WTC11 (cell line): ENCODE results near the gene POLE4.

Source experiments
- MAX ChIP-seq: sonication (generic); formaldehyde crosslinking; IDR thresholded peaks from 2 replicates; pipeline ENCODE4 v1.8.0; 2022; ENCODE audit warnings: mild to moderate bottlenecking, missing genetic modification reagents
- NR1H2 ChIP-seq: sonication (generic); formaldehyde crosslinking; IDR thresholded peaks from 2 replicates; pipeline ENCODE4 v1.9.0; 2021; ENCODE audit warnings: mild to moderate bottlenecking, moderate library complexity, missing genetic modification reagents
- PRDM15 ChIP-seq: sonication (generic); formaldehyde crosslinking; IDR thresholded peaks from 2 replicates; pipeline ENCODE4 v1.8.0; 2022; ENCODE audit warnings: missing genetic modification reagents
- TF ChIP-seq, protein P1 (sequence below): fragments of 200-600 bp; IDR thresholded peaks from 2 replicates; pipeline ENCODE4 v1.8.0; 2022; ENCODE audit warnings: antibody characterized with exemption

GRCh38 chr2:74953796-74954499 lies 4.5 kb upstream of the POLE4 start:
- TF ChIP-seq, protein P1, sequence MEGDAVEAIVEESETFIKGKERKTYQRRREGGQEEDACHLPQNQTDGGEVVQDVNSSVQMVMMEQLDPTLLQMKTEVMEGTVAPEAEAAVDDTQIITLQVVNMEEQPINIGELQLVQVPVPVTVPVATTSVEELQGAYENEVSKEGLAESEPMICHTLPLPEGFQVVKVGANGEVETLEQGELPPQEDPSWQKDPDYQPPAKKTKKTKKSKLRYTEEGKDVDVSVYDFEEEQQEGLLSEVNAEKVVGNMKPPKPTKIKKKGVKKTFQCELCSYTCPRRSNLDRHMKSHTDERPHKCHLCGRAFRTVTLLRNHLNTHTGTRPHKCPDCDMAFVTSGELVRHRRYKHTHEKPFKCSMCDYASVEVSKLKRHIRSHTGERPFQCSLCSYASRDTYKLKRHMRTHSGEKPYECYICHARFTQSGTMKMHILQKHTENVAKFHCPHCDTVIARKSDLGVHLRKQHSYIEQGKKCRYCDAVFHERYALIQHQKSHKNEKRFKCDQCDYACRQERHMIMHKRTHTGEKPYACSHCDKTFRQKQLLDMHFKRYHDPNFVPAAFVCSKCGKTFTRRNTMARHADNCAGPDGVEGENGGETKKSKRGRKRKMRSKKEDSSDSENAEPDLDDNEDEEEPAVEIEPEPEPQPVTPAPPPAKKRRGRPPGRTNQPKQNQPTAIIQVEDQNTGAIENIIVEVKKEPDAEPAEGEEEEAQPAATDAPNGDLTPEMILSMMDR: no peak
- TF ChIP-seq NR1H2 (CRISPR knock-in tag): no peak
- TF ChIP-seq PRDM15 (CRISPR knock-in tag): no peak
- TF ChIP-seq MAX: no peak
